Breast epithelium (tissue), 3 donors: ENCODE data around the gene FER.

Experiments used
- POLR2A ChIP-seq: fragments of 450-650 bp; IDR thresholded peaks from one replicate; pipeline ENCODE4 v1.6.1; 2016; ENCODE audit warnings: antibody characterized with exemption, mild to moderate bottlenecking, moderate library complexity
- POLR2AphosphoS5 ChIP-seq, 3 donors: sonication (generic); formaldehyde crosslinking; IDR thresholded peaks; one replicate each; pipeline ENCODE4 v1.6.1; 2017; ENCODE audit warnings: antibody characterized with exemption in 3 of 3
- TF ChIP-seq, protein P1 (sequence below), 3 donors: fragments of 450-650 bp; IDR thresholded peaks; one replicate each; pipeline ENCODE4 v1.5.1; 2016 to 2017; ENCODE audit warnings: antibody characterized with exemption in 3 of 3, mild to moderate bottlenecking in 3 of 3, moderate library complexity in 3 of 3

DNA sequence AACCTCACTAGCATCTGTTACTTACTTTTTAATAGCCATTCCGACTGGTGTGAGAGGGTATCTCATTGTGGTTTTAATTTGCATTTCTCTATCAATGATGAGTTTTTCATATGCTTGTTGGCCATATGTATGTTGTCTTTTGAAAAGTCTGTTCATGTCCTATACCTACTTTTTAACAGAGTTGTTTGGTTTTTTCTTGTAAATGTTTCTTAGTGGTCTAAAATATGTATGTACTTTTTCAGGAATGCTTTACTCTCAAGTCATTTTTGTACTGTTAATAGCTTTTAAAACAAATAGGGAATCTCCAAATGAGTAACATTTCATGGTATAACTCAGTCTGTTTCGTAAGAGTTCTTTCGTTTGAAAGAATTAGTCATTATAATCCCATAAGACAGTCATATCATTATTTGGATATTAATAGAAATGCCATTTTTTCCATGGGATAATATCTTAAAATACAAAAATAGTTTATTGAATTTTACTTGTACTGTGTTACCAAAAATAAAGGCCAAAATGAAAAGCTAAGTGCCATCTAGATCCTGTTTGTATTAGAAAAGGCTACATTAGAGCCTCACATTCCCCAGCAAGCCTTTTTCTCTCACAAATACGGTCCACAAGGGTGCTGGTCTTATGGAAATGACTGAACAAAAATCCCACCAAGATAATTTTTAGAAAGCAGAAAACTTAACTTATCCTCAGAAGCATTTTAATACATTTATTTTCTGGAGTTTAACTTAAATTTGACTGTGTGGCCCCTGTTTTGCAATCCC is 414.4 kb downstream of the FER start:
- TF ChIP-seq, protein P1, sequence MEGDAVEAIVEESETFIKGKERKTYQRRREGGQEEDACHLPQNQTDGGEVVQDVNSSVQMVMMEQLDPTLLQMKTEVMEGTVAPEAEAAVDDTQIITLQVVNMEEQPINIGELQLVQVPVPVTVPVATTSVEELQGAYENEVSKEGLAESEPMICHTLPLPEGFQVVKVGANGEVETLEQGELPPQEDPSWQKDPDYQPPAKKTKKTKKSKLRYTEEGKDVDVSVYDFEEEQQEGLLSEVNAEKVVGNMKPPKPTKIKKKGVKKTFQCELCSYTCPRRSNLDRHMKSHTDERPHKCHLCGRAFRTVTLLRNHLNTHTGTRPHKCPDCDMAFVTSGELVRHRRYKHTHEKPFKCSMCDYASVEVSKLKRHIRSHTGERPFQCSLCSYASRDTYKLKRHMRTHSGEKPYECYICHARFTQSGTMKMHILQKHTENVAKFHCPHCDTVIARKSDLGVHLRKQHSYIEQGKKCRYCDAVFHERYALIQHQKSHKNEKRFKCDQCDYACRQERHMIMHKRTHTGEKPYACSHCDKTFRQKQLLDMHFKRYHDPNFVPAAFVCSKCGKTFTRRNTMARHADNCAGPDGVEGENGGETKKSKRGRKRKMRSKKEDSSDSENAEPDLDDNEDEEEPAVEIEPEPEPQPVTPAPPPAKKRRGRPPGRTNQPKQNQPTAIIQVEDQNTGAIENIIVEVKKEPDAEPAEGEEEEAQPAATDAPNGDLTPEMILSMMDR (IDR thresholded peaks at IDR 0.05) = no peak
- no peak for TF ChIP-seq POLR2AphosphoS5 (IDR thresholded peaks at IDR 0.05)
- TF ChIP-seq POLR2A = no peak
